H1 (cell line): Measurements from ENCODE around the gene TPPP2. TPM values are rescaled to one million over a fixed set of nuclear protein-coding genes. Genes with fewer than 3 reads are reported as not detected.

Experiments
- CTCF ChIA-PET: fragments of 300-600 bp; sonication (Branson Sonifier 250); formaldehyde crosslinking; loops from one replicate; lab custom pipeline; 2021; ENCODE audit not compliant: partially characterized antibody; lab: Charles Lee
- POLR2A ChIA-PET: fragments of 300-600 bp; sonication (Branson Sonifier 250); formaldehyde crosslinking; loops from one replicate; lab custom pipeline; 2021; ENCODE audit warnings: inconsistent platforms; ENCODE audit not compliant: partially characterized antibody; lab: Charles Lee
- DNase-seq, 2 experiments: peaks; one replicate each; pipeline versions ENCODE4 v3.0.0 to v3.0.0-alpha.2; 2010 to 2022; ENCODE audit warnings: low spot score in 2 of 2, low read depth in 1 of 2, mixed read lengths in 1 of 2
- FAIRE-seq: peaks from 2 replicates; lab custom pipeline; 2011; peaks lifted over from hg19 to GRCh38; lab: Jason Lieb, UNC
- H2AFZ ChIP-seq: 2 replicates; pipeline ENCODE4 v1.8.1; 2012; ENCODE audit warnings: low read length, inconsistent platforms
- H2AK5ac ChIP-seq: 2 replicates; pipeline ENCODE4 v1.6.1; 2013; ENCODE audit warnings: low read depth, low read length
- H2BK120ac ChIP-seq: replicated peaks from 2 replicates; pipeline ENCODE3; 2013; ENCODE audit warnings: low read depth, low read length, inconsistent platforms
- H2BK12ac ChIP-seq: 2 replicates; pipeline ENCODE4 v1.6.1; 2013; ENCODE audit warnings: low read depth, low read length
- H2BK15ac ChIP-seq: 2 replicates; pipeline ENCODE4 v1.6.1; 2013; ENCODE audit warnings: low read length
- H2BK20ac ChIP-seq: 2 replicates; pipeline ENCODE4 v1.6.1; 2013; ENCODE audit warnings: low read length
- H2BK5ac ChIP-seq: 2 replicates; pipeline ENCODE4 v1.6.1; 2013; ENCODE audit warnings: low read depth, low read length
- H3K14ac ChIP-seq: 2 replicates; pipeline ENCODE4 v1.6.1; 2013; ENCODE audit warnings: inconsistent platforms; ENCODE audit not compliant: insufficient read length
- H3K18ac ChIP-seq: 2 replicates; pipeline ENCODE4 v1.6.1; 2013; ENCODE audit warnings: low read length; ENCODE audit errors: extremely low read depth
- H3K23ac ChIP-seq: 2 replicates; pipeline ENCODE4 v1.6.1; 2013; ENCODE audit warnings: inconsistent platforms; ENCODE audit not compliant: insufficient read length
- H3K23me2 ChIP-seq: 2 replicates; pipeline ENCODE4 v1.6.1; 2013; ENCODE audit warnings: low read depth, low read length
- H3K27ac ChIP-seq: 2 replicates; pipeline ENCODE4 v1.6.1; 2011; ENCODE audit warnings: low read depth, low read length, inconsistent platforms
- H3K27me3 ChIP-seq, 4 experiments: replicated peaks in 1 of 4; 1 replicate in 1 of 4; 2 replicates in 3 of 4; pipeline versions ENCODE4 v1.6.1 to v1.8.1; 2011 to 2013; ENCODE audit warnings: low read length in 3 of 4, mild to moderate bottlenecking in 3 of 4, inconsistent platforms in 2 of 4, mixed read lengths in 2 of 4, moderate library complexity in 1 of 4; ENCODE audit not compliant: control insufficient read depth in 3 of 4, insufficient read depth in 3 of 4; ENCODE audit errors: extremely low read depth in 1 of 4
- H3K36me3 ChIP-seq, 4 experiments: 2 replicates each; pipeline versions ENCODE4 v1.6.1 to v1.8.1; 2011 to 2013; ENCODE audit warnings: mild to moderate bottlenecking in 4 of 4, low read length in 3 of 4, moderate library complexity in 2 of 4, control low read depth in 1 of 4, inconsistent platforms in 1 of 4; ENCODE audit not compliant: insufficient read depth in 4 of 4, control insufficient read depth in 2 of 4
- H3K4ac ChIP-seq: replicated peaks from 2 replicates; pipeline ENCODE3; 2013; ENCODE audit warnings: low read length, low read depth, mixed read lengths, inconsistent platforms; ENCODE audit not compliant: insufficient read length
- H3K4me1 ChIP-seq, 4 experiments: replicated peaks in 1 of 4; 1 replicate in 1 of 4; 2 replicates in 3 of 4; pipeline versions ENCODE4 v1.6.1 to v1.8.1; 2011 to 2013; ENCODE audit warnings: low read length in 3 of 4, inconsistent platforms in 2 of 4, mixed read lengths in 1 of 4; ENCODE audit not compliant: insufficient read depth in 4 of 4, control insufficient read depth in 3 of 4
- H3K4me2 ChIP-seq, 2 experiments: 2 replicates each; pipeline versions ENCODE4 v1.6.1 to v1.8.1; 2011 to 2013; ENCODE audit warnings: low read depth in 2 of 2, low read length in 2 of 2, control low read depth in 1 of 2, inconsistent platforms in 1 of 2, mild to moderate bottlenecking in 1 of 2; ENCODE audit not compliant: insufficient read depth in 1 of 2
- H3K4me3 ChIP-seq, 4 experiments: fragments of 200-600, 300-600 bp in 1 of 4; sonication (generic), shearing (Covaris generic), sonication (Bioruptor Twin) in 1 of 4; 2 replicates each; pipeline versions ENCODE4 v1.5.1 to v1.8.1; 2011 to 2016; ENCODE audit warnings: low read length in 4 of 4, low read depth in 3 of 4, control low read depth in 2 of 4, inconsistent platforms in 2 of 4, mild to moderate bottlenecking in 2 of 4, mixed read lengths in 1 of 4, moderate library complexity in 1 of 4; ENCODE audit not compliant: insufficient read depth in 2 of 4; ENCODE audit errors: extremely low read depth in 1 of 4
- H3K56ac ChIP-seq: replicated peaks from 2 replicates; pipeline ENCODE3; 2013; ENCODE audit warnings: low read depth, mild to moderate bottlenecking, mixed read lengths, low read length, inconsistent platforms; ENCODE audit not compliant: insufficient read length
- H3K79me1 ChIP-seq: 2 replicates; pipeline ENCODE4 v1.6.1; 2013; ENCODE audit warnings: low read depth, low read length, control low read depth
- H3K79me2 ChIP-seq, 2 experiments: 2 replicates each; pipeline versions ENCODE4 v1.6.1 to v1.8.1; 2012 to 2013; ENCODE audit warnings: low read length in 2 of 2, mild to moderate bottlenecking in 2 of 2, inconsistent platforms in 1 of 2; ENCODE audit not compliant: insufficient read depth in 2 of 2, control insufficient read depth in 1 of 2
- H3K9ac ChIP-seq, 4 experiments: replicated peaks in 1 of 4; 1 replicate in 1 of 4; 2 replicates in 3 of 4; pipeline versions ENCODE4 v1.6.1 to v1.8.1; 2011 to 2013; ENCODE audit warnings: low read depth in 3 of 4, low read length in 3 of 4, control low read depth in 2 of 4, mild to moderate bottlenecking in 2 of 4, moderate library complexity in 2 of 4, inconsistent platforms in 1 of 4; ENCODE audit errors: extremely low read depth in 1 of 4
- H3K9me3 ChIP-seq, 2 experiments: 2 replicates each; pipeline versions ENCODE4 v1.6.1 to v1.8.1; 2012 to 2013; ENCODE audit warnings: mild to moderate bottlenecking in 2 of 2, moderate library complexity in 2 of 2, control low read depth in 1 of 2, inconsistent platforms in 1 of 2, low read depth in 1 of 2, low read length in 1 of 2, mixed read lengths in 1 of 2; ENCODE audit not compliant: insufficient read depth in 2 of 2
- H4K20me1 ChIP-seq, 2 experiments: replicated peaks in 1 of 2; 2 replicates each; pipeline versions ENCODE3 to v1.8.1; 2011 to 2013; ENCODE audit warnings: inconsistent platforms in 2 of 2, low read length in 2 of 2, mild to moderate bottlenecking in 1 of 2; ENCODE audit not compliant: insufficient read depth in 2 of 2, control insufficient read depth in 1 of 2
- H4K5ac ChIP-seq: 2 replicates; pipeline ENCODE4 v1.6.1; 2013; ENCODE audit warnings: low read length, low read depth, mixed read lengths, inconsistent platforms; ENCODE audit not compliant: insufficient read length
- H4K8ac ChIP-seq: 2 replicates; pipeline ENCODE4 v1.8.0; 2013; ENCODE audit warnings: mild to moderate bottlenecking, moderate library complexity, low read length, inconsistent platforms; ENCODE audit not compliant: insufficient read depth; ENCODE audit errors: extremely low read depth
- H4K91ac ChIP-seq: replicated peaks from 2 replicates; pipeline ENCODE3; 2013; ENCODE audit warnings: low read length, mixed read lengths, inconsistent platforms; ENCODE audit not compliant: insufficient read length
- BCL11A ChIP-seq, 2 experiments: IDR thresholded peaks; one replicate each; pipeline ENCODE4 v1.6.1; 2011; ENCODE audit warnings: low read depth in 2 of 2, low read length in 2 of 2, mild to moderate bottlenecking in 2 of 2
- KDM1A ChIP-seq: fragments of 200-600, 300-600 bp; sonication (generic); IDR thresholded peaks from 2 replicates; pipeline ENCODE4 v1.7.1; 2016; ENCODE audit warnings: mild to moderate bottlenecking, low read length, borderline replicate concordance
- TCF12 ChIP-seq: IDR thresholded peaks from 2 replicates; pipeline ENCODE4 v1.6.1; 2011; ENCODE audit warnings: low read depth, mild to moderate bottlenecking, low read length
- WGBS, 2 experiments: shearing (Covaris generic) in 1 of 2; methylation state at CpG; one replicate each; pipeline versions ENCODE4 v1.1.6 to v1.1.7; 2013 to 2015; ENCODE audit warnings: low lambda C conversion rate in 2 of 2, mixed read lengths in 2 of 2, inconsistent platforms in 1 of 2, low coverage in 1 of 2, missing lambda C conversion rate in 1 of 2; ENCODE audit not compliant: insufficient replicate concordance in 2 of 2, insufficient coverage in 1 of 2, insufficient read length in 1 of 2; ENCODE audit errors: extremely low coverage in 1 of 2, missing lambda C conversion rate in 1 of 2; 5-methylcytosine and 5-hydroxymethylcytosine counted together
- polyA plus RNA-seq, 7 experiments: library from polyadenylated mRNA; depleted of rRNA in 3 of 7; stranded (reverse) in 5 of 7; unstranded in 2 of 7; fragments of >200 nt in 5 of 7; fragments of 200-250 nt in 2 of 7; gene quantifications; 1 replicate in 5 of 7; 2 replicates in 1 of 7; 4 replicates in 1 of 7; pipeline versions ENCODE4 v1.2.1 to v1.2.3, GENCODE V29; 2011 to 2013; ENCODE audit warnings: missing spikeins in 2 of 7, mixed read lengths in 2 of 7
- total RNA-seq: library from RNA; stranded (reverse); fragmentation: NEBNext Ultra II Directional; extraction: Animal tissue kit (Norgen Biotek cat#: 25700); gene quantifications from 2 replicates; pipeline ENCODE4 v1.2.1, GENCODE V29; 2021

Gene TPPP2
- total and polyA plus RNA-seq, 2 of the 8 experiments (the other 6 are each of a cell fraction or from before 2014, with no cell fraction given), result not detected

GRCh38 chr14:21054768-21055145, 24.7 kb downstream of the TPPP2 start:
- DNase-seq (no peak), FAIRE-seq (no peak)
- H3K79me2 ChIP-seq, result no peaks in the 10 kb centered on the region
- H2BK12ac ChIP-seq, result no peak overlapping the region
- no peaks in the 10 kb centered on the region for H3K79me1 ChIP-seq
- H3K23me2 ChIP-seq, result no peaks in the 10 kb centered on the region
- H2BK120ac ChIP-seq, result no peak overlapping the region
- no peak overlapping the region for H4K5ac ChIP-seq
- H3K36me3 ChIP-seq, result no peaks in the 10 kb centered on the region
- H3K56ac ChIP-seq, result no peak overlapping the region
- H4K8ac ChIP-seq, result no peak overlapping the region
- POLR2A ChIA-PET, result no interaction called here
- no peak overlapping the region for H3K9ac ChIP-seq
- CTCF ChIA-PET, result no interaction called here
- no peak overlapping the region for H3K4ac ChIP-seq
- WGBS, 2 experiments, result 76% methylated on average over 4 of the region's 4 CpGs; no CpG with 5 or more reads in 1 of the 2 experiments
- H2AFZ ChIP-seq, result no peak overlapping the region
- H2BK15ac ChIP-seq, result no peak overlapping the region
- TF ChIP-seq KDM1A, result no peak
- TF ChIP-seq BCL11A (IDR thresholded peaks at IDR 0.05; ENCODE audit: low read depth in 2 of 2, low read length in 2 of 2), result no peak
- no peak for TF ChIP-seq TCF12
- H4K20me1 ChIP-seq, result no peaks in the 10 kb centered on the region
- no peak overlapping the region for H2BK20ac ChIP-seq
- no peak overlapping the region for H3K18ac ChIP-seq
- H2AK5ac ChIP-seq, result no peak overlapping the region
- H3K4me2 ChIP-seq, result no peak overlapping the region
- H3K4me3 ChIP-seq, result no peak overlapping the region
- no peaks in the 10 kb centered on the region; a peak in 1 of 7 replicates for H3K27me3 ChIP-seq
- no peak overlapping the region for H2BK5ac ChIP-seq
- no peak overlapping the region for H3K27ac ChIP-seq
- H3K9me3 ChIP-seq, result no peaks in the 10 kb centered on the region
- no peak overlapping the region for H3K23ac ChIP-seq
- no peak overlapping the region for H4K91ac ChIP-seq
- no peak overlapping the region for H3K14ac ChIP-seq
- peaks cover 0 to 3% (median 0%) of the 10 kb centered on the region in 4 experiments; a peak in 2 of 7 replicates for H3K4me1 ChIP-seq
